Left forelimb (tissue), 1 donor: ENCODE data around the gene CAMTA2.
A peak's percentile ranks its signal among the peaks of the same experiment; 100 is the strongest.

Experiments
- DNase-seq: peaks from one replicate; pipeline ENCODE4 v3.0.0-alpha.2; 2018; ENCODE audit warnings: low spot score

The CAMTA2 gene

DNA sequence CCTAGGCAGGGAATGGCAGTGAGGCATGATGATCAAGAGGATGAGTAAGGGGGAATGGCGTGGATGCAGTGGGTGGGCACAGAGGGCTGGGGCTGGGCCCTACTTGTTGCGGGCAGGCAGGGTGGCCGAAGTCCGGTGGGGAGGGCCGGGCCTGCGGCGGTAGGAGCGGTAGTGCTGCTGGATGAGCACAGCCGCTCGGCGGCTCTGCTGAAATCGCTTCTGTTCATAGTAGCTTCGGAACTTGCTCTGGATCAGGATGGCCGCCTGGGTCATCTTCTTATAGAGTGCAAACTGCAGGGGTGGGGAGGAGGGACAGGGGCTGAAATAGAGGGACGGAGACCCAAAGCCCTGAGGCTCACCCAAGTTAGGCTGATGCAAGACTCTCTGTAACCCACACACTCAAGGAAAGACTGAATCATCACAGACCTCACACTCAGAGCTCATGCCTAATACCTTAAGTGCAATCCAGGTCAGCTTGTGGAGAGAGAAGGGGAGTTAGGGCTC, 18.4 kb downstream of the CAMTA2 start:
- no peak for DNase-seq

- no peak for DNase-seq
Observed at GRCh38 chr17:4968486-4969046, 18.9 kb downstream of the CAMTA2 start.

DNA sequence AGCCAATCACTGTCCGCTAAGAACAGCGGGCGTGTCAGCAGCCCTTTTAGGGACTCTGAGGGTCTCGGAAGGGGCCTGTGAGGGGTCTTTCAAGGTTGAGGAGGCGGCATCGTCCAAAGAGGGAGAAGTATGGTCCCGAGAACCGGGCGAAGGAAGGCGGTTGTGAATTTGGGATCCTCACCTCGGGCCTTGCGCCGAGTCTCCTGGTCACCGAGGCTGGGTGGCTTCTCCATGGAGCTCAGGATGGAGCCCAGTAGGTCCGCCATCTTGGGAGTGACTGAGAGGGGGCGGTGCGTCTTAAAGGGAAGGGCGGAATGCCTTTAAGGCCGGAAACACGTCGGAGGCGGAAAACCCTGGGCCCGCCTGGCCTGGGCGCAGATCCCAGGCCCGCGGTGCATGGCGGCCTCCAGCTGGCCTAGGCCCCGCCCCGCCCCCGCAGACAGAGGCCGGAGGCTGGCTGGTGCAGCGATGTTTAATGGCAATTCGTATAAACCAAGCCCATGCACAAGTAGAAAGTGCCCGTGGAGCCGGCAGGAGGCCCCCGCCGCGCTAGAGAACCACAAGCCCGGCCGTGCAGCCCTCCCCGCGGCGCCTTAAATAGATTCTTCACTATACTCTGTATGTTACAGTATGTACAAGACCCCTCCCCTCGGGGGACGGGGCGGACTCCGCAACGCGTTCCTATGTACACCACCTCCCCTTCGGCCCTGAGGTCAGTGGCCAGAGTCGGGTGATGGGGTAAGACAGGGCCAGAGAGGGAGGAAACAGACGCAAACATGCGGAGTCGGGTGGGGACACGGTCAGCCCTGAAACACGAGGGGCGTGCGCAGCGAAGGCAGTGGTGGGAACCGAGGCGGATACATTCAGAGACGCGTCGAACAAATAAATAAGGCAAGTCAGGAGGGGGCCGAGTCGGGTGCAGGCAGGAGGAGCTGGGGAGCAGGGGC, 19.7 kb downstream of the CAMTA2 start, which contains the start of gene SPAG7:
Gene SPAG7, minus strand, starts transcription at position 279 of the 947 bp plus-strand sequence. Its CDS starts 13 bp downstream, at position 266.
- DNase-seq = peak; percentile 99

DNA sequence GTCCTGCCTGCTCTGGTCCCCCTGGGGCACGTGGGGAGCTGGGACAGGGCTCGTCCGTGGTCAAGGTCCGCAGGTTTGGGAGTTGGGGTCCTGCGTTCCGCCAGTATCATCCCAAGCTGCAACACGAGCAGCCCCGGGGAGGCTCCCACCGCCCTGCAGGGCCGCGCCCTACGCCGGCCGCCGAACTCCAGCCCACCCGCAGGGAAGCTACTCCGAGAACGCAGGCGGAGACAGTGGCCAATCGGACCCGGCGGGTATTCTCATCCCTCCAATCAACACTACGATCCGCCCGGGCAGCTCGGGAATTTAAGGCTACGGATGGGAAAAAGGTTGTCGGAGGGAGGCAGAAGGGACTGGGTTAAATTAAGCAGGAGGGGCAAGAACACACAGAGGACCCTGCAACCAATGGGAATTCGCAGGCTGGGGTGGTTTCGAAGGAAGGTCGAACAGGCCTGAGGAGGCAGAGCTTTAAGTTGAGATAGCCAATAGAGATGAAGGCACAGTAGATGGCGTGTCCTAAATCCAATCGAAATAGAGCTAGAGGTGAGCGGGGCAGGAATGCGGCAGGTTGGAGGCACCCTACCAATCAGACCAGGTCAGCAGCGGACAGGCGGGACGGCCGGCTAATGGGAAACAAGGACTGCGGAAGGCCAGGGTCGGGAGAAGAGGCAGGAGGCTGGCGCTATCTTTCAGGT, 20.5 kb downstream of the CAMTA2 start:
- peak; percentile 91 for DNase-seq

- DNase-seq = no peak
Observed at GRCh38 chr17:4965311-4965986, 22.0 kb downstream of the CAMTA2 start.

GRCh38 chr17:4960279-4960922, 27.1 kb downstream of the CAMTA2 start:
- DNase-seq = no peak

DNA sequence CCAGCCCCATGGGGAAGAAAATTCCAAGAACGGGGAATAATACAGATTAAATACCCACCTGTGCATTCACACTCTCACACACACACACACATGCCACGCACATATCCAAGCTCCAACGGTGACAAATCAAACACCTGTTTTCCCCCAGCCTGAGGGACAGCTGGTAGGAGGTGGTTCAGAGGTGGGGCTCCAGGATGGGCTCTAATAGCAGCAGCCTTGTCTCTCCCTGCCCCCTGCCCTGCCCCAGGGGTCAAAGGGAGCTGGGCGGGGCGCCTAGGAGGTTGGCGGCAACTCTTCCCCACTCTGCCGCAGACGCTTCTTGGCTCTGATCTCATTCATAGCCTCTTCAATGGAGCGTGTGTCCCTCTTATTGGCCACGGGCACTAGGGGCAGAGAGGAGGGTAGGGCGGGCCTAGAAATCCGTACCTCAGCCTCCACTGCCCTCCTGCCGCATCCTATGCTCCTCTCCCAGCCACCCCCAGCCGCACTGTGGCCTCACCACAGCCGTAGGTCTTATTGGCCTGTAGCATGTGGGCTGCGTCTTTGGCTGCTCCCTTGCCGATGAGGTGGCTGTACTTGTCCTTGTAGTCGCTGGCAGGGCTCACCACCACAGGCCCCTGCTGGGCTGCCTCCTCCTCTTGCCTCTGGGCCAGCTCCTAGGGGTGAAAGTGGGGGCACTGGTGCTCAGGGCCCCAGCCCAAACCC, 28.1 kb downstream of the CAMTA2 start:
- DNase-seq = no peak

DNA sequence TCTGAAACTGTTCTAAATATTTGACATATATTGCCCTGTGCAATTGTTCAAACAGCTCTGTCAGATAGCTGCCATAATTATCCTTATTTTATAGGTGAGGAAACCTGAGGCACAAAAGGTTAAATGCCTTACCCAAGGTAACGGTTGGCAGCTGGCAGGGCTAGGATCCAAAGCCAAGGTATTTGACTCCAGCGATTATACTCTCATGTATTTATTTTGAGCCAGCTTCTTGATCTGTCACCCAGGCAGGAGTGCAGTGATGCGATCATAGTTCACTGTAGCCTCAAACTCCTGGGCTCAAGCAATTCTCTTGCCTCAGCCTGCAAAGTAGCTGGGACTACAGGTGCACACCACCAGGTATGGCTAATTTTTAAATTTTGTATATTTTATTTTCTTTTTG, 29.4 kb downstream of the CAMTA2 start:
- no peak for DNase-seq

DNA sequence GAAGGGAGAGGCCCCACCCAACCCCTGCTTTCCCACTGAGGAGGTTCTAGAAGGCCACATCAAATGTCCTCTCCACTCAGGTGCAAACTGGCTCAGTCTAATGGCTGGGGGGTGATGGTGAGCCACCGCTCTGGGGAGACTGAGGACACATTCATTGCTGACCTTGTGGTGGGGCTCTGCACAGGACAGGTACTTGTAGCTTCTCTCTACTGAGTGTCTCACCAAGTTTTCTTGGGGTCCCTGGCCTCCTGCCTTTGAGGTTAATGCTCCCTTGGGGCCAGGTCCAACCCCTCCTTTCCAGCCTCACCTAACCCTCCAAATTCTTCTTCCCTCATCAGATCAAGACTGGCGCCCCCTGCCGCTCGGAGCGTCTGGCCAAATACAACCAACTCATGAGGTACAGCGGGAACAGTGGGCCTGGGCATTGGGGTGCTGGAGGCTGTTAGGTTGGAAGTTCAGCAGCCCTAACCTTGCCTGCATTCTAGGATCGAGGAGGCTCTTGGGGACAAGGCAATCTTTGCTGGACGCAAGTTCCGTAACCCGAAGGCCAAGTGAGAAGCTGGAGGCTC, 30.9 kb downstream of the CAMTA2 start:
- no peak for DNase-seq

DNA sequence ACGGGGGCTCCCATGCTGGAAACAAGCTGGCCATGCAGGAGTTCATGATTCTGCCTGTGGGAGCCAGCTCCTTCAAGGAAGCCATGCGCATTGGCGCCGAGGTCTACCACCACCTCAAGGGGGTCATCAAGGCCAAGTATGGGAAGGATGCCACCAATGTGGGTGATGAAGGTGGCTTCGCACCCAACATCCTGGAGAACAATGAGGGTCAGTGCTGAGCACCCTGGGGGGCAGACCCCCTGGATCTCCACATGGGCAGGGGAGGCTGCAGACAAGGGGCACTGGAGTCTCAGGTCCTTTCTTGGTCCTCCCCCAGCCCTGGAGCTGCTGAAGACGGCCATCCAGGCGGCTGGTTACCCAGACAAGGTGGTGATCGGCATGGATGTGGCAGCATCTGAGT, 32.4 kb downstream of the CAMTA2 start:
- DNase-seq = no peak

DNA sequence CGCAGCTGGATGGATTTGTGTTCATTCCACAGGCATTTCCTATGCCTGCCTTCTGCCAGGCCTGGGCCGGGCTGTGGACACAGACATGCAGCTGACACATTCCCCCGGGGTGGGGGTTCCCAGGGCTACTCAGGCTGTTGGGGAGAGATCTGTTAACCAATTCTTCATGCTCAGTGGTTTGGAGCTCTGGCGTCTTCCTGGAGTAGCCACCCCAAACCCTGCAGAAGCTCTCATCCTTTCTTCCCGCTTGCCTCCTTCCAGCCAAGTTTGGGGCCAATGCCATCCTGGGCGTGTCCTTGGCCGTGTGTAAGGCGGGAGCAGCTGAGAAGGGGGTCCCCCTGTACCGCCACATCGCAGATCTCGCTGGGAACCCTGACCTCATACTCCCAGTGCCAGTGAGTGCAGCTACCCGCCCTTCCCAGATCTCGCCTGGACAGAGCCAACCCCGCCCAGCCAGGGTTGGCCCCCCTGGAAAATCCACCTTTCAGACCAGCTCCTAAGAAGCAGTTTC, 34.0 kb downstream of the CAMTA2 start:
- no peak for DNase-seq

- no peak for DNase-seq
Observed at GRCh38 chr17:4951486-4951885, 36.0 kb downstream of the CAMTA2 start.

DNA sequence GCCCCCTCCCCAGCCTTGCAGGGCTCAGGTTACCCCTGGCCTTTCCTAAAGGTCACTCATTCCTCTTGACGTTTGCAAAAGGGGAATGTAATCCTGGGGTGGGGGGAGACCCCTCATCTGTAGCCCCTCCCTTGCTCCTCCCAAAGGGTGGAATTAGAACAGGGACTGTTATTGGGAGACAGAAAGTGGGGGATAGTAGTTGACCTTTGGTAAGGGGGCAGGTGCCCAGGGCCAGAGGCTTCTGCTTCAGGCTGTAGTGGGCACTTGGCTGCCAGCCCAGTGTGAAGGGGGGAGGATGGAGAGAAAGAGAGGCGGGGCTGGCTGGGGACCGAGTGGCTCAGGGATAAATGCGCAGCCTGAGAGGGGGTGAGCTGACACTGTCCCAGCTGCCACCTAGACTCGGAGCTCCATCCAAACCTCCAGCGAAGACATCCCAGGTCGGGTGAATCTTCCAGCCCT, 36.7 kb downstream of the CAMTA2 start, which contains the start of gene ENO3:
Gene ENO3, plus strand, starts transcription at position 374 of the 459 bp plus-strand sequence. CDS start 711 bp downstream, outside the sequence.
- DNase-seq = no peak

DNA sequence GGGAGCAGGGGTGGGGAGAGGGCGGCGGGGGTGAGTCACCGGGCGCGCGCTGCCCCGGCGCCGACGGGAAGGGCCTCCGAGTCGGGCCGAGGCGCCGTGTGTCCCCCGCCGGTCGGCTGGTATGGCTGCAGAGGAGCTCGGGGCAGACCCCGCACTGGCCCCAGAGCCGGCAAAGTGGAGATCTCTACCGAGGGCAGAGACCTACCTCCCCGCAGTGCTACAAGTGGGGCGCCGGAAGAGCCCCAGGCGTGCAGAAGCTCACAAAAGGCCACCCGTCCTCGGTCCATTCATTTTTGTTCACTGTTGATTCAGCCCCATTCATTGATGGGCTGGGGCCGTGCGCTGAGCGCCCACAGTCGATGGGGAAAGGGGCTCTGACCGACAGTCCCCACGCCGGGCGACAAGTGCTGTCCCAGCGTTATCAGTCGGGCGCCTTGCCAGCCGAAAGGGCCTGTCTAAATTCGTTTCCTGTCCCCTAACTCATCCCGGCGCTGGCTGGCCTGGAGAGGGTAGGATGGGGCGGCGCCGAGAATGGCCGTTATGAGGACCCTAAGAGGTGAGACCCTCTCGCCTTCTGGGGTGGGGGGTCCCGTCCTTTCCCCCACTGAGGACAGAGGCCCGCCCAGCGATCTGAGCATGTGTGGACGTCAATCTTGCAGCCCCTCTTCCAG, 37.3 kb downstream of the CAMTA2 start:
- no peak for DNase-seq

GRCh38 chr17:4949321-4950074, 38.0 kb downstream of the CAMTA2 start:
- peak; percentile 79 for DNase-seq

DNA sequence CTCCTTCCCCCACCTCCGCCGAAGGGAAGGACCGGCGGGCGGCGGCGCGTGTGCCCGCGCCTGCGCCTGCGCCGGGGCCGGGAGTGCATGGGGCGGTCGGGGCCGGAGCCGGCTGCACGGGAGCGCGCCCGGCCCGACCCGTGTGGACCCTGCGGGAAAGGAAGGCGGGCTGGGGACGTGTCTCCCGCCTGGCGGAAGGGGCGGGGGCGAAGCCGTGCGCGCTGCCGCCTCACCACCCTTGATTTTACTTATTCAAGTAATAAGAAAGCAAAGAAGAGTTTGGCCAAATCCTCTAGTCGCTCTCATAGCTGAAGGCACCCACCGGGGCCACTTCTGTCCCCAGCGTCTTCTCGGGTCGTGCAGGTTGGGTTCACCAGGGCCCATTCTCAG, 38.5 kb downstream of the CAMTA2 start:
- peak; percentile 90 for DNase-seq

- DNase-seq = peak; percentile 93
Observed at GRCh38 chr17:4948166-4948930, 39.1 kb downstream of the CAMTA2 start, which contains the start of gene PFN1. TSS of gene PFN1 (minus strand) at chr17:4948530. CDS start at chr17:4948394, 136 bp downstream.
